ENCODE measurements around the gene ENTPD5.

DNA sequence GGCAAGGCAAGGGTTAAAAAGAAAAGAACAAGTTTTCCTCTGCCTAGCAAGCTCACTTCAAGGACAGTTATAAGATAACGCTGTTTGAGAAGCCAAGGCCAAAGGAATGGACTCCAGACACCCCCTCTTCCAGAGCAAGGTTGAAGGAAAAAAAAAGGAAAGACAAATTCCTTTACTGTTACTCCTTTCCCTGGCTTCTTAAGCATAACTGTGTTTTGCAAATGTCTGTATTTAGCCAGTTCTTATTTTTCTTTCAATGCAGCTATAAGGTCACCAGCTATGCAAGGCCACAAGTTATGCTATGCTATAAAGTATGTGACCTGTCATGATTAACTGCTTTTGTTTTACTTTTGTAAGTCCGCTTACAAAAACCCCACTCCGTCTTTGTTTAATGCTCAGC, 105.8 kb downstream of the ENTPD5 start:
- TF ChIP-seq CTCF (IDR thresholded peaks at IDR 0.05; ENCODE audit: low read length) (no peak), EZH2 (IDR thresholded peaks at IDR 0.05; ENCODE audit: borderline replicate concordance, low read length) (no peak)
